Kidney capillary endothelial cell (primary cell): ENCODE data around the gene SLC39A7.
A peak's percentile ranks its signal among the peaks of the same experiment; 100 is the strongest.

Experiments used
- DNase-seq: peaks from one replicate; pipeline ENCODE4 v3.0.0-alpha.2; 2018; ENCODE audit warnings: low spot score

Gene SLC39A7, protein sequence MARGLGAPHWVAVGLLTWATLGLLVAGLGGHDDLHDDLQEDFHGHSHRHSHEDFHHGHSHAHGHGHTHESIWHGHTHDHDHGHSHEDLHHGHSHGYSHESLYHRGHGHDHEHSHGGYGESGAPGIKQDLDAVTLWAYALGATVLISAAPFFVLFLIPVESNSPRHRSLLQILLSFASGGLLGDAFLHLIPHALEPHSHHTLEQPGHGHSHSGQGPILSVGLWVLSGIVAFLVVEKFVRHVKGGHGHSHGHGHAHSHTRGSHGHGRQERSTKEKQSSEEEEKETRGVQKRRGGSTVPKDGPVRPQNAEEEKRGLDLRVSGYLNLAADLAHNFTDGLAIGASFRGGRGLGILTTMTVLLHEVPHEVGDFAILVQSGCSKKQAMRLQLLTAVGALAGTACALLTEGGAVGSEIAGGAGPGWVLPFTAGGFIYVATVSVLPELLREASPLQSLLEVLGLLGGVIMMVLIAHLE

DNA sequence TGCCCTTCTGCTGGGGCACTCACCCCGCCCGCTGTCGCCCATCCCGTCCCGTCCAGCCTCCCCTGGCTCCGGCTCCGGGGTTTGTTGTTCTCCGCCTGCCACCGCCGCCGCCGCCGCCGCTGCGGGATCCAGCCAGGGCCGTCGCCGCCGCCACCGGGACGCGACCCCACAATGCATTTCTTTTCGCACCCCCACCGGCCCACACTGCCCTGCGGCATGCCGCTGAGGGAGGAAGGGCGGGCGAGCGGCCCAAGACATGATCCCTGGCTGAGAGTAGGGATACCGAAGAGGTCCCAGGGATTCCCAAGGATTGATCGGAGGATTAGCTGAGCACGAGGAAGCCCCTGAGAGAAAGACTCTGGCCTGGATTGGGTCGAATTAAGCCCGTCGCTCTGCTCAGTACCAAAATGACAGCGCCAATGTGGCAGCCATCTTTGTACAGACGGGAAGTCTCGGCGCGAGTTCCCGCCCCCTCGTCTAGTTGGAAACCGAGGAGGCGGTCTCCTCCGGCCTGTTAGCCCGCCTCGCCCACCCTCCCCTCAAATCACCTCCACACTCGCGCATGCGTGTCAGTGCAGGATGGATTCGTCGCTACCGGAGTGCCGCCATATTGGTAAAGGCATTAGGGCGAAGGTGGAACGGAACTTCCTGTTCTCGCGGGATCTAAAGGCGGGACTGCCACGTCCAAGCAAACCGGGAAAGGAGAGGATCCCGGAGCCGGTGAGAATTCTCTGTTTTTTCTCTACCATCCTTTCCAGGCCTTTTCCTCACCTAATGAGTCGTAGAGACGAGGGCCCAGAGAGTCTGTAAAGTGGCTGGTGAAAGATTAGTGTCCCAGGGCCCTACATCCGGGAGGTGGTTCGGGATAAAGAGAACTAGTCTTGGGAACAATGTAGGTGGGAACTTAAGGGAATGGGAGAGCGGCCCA, at the start of gene SLC39A7, which contains the start of gene RXRB:
Gene SLC39A7, plus strand, starts transcription at position 649 of the 928 bp plus-strand sequence. CDS start 379 bp downstream, outside the sequence.
Gene RXRB, minus strand, starts transcription at position 447 of the 928 bp plus-strand sequence. Its CDS starts 189 bp downstream, at position 258.
- peak; percentile 98 for DNase-seq

DNA sequence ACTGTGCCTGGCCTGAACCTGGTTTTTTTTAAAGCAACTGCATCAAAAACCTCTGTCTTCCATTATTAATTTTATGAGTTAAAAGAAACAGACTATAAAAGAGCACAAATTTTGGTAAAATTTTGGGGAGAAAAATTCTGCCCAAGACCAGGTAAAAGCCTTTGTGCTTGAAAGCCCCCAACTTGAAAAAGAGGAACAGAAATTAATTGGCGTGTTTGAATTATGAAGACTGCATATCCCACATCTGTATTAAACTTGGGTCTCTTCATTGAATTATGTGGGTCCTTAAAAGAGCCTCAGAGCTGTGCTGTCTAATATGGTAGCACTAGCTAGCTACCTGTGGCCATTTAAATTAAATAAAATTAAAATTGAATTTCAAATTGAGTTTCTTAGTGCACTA, 49.6 kb upstream of the SLC39A7 start:
- DNase-seq, result no peak

DNA sequence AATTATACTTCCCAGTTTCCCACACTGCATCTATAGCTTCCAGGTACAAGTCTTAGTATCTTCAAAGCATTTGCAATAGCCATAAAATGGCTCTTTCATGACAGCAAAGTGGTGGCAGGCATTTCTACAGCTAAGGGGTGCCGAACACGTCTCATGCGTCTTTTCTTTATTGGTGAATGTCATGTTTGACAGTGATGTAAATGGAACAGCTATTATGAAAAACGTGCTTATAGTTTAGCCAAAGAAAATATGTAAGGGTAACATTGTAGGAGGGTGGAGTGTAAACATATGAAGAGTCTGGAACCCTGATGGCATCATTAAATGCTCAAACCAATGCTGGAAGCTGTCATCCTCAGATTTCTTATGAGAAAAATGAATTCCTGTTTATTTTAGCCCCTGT, 46.3 kb upstream of the SLC39A7 start:
- no peak for DNase-seq

DNA sequence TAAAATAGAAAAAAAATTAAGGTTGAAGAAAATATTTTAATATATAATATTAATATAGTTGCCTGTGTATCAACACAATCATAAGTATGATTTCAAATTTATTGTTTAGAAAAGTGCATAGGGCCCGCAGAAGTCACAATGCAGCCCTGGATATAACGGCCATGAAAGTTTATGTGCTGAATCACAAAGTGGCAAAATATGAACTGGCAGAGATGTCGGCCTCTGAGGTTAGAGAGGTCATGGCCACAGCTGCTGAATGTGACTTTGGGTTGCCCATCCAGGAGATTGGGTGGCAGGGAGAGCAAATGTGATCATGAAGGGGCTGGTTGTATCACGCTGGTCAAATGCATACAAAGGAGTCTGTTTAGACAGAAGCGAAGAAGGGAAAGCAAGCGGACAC, 44.1 kb upstream of the SLC39A7 start:
- no peak for DNase-seq

DNA sequence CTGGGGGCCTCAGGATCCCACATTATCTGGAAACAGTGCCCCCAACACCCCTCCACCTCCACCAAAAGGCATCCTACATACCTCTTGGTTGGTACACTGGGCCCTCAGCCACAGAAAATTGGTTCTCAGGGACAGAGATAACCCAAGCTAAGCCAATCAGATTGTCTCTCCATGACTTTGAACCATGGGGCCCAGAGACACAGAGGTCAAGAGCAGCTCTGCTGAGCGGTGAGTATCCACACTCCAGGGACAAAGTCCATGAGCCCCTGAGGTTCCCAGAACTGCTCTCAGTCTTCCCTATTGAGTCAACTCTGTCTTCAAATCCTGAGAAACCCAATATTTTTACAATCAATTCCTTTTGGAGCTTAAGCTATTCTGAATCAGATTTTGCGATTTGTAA, 43.7 kb upstream of the SLC39A7 start:
- DNase-seq, result no peak

DNA sequence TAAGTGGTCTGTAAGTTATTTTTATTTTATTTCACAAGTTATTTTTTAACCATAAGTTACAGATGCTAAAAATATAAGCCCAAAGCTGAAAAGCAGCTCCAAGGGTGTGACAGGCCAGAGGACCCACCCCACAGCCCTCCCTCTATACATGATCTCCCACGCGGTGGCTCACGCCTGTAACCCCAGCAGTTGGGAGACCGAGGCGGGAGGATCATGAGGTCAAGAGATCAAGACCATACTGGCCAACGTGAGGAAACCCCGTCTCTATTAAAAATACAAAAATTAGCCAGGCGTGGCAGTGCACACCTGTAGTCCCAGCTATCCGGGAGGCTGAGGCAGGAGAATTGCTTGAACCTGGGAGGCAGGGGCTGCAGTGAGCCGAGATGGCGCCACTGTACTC, 40.6 kb upstream of the SLC39A7 start:
- DNase-seq, result no peak

DNA sequence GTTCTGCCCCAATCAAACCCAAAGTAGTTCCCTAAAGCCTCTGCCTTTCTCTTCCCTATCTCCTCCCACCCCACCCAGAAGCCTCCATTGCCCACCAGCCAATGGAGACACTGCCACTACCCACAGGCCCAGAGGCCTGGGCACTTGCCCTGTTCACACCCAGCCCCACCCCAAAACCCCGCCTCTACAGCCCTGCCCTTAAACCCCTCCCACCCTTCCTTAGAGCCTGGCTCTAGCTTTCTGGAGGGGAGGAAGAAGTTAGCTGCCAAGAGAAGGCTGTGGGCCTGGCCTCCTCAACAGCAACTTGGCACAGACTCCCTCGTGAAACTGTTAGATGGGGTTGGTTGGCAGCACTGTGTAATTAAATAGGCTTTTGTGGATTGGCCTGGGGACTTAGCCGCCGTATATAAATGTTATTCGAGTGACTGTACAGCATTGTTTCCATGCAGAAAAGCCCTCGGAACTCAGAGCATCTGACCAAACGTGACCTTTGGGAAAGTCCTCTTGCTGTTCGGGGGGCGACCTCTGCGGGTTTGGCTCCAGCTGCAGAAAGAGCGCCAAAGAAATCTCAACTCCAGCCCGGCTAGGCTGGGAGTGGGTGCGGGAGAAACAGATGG, 39.8 kb upstream of the SLC39A7 start:
- no peak for DNase-seq

DNA sequence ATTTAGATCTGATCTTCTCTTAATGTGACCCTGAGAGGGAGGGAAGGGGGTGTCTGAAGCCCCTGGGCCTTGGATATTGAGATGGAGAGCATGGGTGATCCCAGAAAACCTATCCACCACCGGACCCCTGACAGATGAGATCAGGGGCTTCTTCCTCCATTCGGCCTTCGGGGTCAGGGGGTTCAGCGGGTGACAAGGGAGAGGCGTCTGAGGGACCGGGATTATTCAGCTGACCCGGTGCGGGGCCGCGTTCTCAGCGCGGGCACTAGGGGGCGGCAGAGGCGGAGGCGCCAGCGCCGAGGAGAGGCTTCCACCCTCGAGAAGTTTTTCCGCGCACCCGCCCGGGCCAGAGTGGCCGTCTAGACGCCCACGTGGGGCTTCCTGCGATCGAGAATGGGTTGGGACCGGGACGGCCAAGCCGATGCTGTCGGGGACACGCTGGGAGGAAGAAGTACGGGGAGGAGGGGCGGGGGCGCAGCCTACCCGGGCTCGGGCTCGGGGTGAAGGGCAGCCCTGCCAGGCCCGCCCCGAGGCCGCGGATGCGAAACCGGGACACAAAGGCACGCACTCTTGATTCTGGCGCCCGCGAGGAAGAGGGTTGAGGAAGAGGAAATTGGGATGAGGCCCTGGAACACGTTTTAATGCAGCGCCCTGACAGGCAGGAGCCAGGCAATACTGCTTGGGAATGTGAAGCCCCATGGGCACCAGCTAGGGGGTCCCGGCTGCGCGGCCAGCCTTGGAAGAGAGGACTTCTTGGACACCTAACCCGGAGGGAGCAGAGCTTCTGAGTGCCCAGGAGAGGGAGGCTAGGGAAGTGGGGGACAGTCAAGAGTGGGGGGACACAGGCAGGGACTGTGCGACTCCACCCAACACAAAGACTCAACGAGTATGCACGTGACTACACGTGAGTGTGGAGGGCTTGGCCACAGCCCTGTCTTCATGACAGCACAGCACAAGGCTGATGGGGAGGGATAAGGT, 39.0 kb upstream of the SLC39A7 start:
- DNase-seq, result peak; percentile 67

DNA sequence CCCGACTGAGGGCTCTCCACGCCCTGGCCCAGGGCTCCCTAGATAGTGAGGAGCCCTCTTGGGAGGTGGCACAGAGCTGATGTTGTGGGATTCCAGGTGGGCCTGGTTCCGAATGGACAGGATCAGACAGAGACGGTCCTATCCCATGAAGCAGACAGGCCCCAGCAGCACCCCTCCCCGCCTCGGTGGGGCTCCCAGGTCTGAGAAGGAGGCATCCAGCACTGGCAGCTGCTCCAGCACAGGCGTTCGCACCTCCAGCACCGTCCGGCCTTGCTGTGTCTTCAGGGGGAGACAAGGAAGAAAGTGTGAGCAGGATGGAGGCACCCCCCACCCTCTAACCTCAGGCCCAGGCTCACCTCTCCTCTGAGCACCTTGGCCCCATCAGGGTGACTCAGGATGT, 37.1 kb upstream of the SLC39A7 start:
- DNase-seq, result no peak

DNA sequence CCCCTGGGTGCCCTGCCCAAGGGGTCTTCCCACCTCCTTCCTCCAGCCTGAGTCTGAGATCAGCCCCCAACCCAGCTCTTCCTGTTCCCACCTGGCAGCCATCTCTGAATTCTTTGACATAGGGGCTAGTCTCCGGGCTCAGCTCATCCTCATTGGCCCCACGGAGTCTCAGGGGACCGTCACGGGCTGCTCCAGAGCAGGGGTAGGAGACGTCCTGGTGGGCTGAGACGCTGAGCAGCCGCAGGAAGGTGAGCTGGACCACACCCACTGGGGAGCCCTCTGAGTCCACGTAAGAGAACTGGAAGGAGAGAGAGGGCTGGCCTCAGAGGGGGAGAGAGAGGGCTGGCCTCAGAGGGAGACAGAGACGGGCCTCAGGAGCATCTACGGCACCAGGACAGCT, 36.5 kb upstream of the SLC39A7 start:
- DNase-seq, result no peak

DNA sequence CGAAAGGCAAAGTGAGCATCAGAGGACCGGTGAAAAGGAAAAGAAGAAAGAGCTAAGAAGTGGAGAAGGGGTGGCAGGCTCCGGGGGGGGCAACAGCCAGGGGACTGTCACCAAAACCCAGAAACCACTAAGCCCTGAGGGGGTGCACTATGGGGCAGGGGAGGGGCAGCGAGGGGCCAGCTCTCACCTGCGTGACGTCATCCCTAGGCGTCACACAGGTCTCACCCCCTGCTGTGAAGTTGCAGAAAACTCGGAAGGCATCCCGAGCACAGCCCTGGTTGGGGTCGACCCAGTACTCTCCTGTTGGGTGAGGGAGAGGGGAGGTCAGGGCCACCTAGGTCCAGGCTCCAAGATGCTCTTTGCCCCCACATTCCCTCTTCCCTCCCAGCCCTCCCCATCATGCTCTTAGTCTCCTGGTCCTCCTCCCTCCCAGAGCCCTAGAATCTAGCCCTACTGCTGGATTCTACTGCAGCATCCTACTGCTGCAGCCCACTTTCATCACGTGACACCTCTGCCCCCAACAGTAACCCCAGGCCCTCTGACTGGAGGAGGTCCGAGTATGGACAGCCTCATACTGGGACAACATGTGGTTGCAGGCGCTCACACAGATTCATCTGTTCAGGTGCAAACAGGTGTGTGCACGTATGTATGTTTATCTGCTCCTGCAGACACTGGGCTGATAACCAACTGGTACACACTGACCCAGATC, 35.8 kb upstream of the SLC39A7 start:
- no peak for DNase-seq

DNA sequence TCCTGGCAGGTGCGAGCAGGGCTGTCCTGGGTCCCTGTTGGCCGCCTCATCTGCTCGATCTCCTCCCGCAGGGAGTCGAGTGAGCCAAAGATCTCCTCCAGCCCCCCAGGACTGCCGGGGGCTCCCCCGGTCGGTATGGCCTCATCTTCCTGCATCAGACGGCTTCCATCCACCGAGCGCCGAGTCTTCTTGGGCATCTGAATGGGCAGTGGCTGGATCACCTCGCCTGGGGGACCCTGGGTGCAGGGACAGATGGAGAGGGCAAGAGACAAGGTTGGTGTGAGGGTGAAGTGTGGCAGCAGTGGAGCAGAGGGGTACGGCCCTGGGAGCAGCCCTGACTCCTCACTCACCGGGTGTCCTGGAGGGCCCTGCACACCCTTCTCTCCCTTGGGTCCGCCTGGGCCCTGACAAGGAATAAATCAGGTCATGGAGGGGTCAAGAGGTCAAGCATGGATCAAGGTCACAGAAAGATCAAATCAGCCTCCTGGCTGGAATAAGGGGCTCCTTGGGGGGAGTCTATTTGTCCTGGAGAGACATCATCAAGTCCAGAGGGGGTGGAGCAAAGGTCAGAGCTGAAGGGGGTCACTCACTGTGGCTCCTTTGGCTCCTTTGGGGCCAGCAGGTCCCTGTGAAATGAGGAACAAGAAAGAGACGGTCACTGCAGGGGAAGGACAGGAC, 34.9 kb upstream of the SLC39A7 start:
- no peak for DNase-seq

DNA sequence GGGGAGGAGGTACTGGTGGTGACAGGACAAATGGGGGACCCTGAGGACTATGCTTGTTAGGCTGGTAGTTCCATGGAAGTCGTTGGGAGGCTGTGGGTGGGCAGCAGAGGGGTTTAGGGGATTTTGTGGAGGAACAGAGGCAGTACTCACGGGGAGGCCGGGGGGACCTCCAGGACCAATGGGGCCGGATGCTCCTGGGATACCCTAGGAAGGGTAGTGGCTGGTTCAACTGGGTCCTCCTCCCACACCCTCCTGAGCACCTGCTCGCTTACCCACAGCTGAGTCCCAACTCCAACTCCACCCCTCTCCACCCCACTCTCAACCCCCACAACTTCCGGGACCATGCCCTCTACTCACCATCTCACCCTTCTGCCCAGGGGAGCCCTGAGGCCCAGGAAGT, 34.3 kb upstream of the SLC39A7 start:
- DNase-seq, result no peak

DNA sequence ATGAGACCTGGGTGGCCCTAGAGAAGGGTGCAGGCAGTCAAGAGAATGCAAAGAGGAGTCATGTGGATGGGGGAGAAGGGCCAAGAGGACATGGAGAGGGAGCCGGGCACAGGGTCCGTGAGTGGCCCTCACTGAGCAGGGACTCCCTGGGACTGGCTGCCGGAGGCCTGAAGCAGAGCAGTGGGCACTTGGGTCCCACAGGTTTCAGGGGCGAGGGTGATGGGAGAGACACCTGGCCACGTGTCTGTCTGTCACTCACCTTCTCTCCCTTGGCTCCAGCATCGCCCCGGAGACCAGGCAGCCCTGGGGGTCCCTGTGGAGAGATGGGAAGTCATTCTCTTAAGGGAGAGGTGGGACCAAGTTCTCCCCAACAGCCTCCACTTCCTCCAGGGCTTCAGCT, 33.9 kb upstream of the SLC39A7 start:
- no peak for DNase-seq

DNA sequence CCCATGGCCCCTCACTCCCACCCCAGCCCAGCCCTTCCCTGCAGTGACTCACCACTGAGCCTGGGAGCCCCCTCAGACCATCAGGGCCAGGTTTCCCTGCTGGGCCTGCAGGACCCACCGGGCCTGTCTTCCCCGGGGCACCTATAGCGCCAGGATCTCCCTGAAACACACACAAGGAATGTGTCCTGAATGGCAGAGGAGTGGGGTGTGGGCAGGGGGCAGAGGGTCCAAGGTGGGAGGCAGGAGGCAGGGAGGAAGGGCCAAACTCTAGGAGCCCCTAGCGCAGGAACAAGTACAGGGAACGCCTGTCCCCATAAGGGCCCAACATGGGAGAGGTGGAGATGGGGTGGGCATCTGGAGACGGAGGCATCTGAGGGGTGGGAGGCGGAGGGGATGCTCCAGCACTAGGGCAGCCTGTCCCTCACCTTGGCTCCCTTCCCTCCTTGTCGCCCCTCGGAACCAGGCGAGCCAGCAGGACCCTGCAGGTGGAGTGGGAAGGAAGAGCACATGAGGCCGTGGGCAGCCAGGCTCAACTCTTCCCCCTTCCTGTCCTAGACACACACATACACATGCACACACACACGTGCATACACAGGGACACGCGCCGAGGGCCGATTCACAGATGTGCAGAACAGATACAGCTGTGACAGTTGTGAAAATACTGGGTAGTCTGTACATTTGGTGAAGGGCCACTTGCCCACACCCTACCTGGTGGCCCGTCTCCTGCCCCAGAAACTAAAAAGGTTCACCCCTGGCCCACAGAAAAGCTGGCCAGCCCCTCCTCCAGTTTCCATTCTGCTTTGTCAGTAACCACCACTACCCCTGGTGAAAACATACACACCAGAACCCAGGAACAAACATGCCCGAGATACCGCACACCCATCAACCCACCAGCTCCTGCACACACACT, 33.0 kb upstream of the SLC39A7 start:
- no peak for DNase-seq

DNA sequence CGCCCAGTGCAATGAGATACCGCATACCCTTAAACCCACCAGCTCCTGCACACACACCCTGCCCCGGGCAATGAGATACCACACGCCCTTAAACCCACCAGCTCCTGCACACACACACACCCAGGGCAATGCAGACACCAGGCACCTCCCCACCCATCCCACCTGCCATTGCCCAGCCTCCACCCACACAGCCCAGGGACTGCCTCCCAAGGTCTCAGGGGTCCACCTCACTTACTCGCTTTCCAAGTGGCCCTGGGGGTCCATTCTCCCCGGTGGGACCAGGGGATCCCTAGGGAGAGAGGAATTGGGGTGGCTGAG, 32.4 kb upstream of the SLC39A7 start:
- DNase-seq, result no peak

DNA sequence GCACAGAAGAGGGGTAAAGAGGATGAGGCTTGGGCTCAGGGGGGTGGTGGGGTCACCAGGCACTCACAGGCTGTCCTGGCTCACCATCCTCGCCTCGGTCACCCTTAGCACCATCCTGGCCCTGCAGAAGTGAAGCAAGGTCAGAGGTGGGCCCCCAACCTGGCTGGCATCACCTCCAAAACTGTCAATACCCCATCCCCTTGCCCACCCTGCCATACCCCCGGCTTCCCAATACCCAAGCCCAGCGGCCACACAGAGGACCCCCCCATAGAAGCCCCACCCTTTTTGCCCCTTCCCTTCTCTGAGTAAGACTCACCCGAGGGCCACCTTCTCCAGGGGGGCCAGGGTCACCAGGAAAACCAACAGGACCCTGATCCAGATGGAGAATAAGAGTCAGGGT, 32.0 kb upstream of the SLC39A7 start:
- no peak for DNase-seq

DNA sequence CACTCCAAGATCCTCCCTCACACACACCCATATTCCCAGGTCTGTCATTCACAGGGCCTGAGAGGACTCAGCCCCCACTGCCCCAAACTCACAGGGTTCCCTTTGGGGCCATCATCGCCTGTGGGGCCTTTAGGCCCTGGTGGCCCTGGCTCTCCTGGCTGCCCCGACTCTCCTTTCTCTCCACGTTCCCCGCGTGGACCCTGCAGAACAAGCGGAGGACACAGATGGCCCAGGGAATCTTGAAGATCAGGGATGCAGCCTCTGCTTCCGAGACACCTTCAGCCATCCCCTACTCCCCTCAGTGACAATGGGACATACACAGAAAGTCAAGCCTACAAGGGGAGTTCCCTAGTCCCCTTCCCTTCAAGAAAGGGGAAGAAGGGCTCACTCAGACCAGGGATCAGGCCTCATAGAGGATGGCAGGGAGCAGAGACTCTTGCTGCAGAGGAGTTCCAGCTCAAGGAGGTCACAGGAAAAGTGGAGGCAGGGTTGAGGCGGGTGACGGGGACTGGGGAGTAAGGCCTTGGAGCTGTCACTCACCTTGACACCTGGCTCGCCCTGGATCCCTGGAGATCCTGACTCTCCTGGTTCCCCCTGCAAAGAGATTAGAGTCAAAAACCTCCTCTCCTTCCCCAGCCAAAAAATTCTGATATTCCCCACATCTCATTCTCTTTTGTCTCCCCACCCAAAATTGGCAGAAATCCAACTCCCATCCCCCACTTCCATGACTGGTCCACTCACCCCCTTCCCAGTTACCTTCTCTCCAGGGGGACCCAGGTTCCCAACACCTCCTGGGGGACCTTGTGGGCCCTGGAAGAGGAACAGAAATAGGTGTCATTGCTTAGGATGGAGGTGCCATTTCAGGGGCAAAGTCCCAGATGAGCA, 31.1 kb upstream of the SLC39A7 start:
- no peak for DNase-seq
